Esophagus muscularis mucosa (tissue), 3 donors: ENCODE data around the gene ZNF341.

Source experiments
- CTCF ChIP-seq, 3 experiments: fragments of 200-600 bp in 2 of 3; fragments of 450-650 bp in 1 of 3; sonication (generic) in 2 of 3; IDR thresholded peaks; one replicate each; pipeline ENCODE4 v1.5.1; 2017 to 2019; ENCODE audit warnings: antibody characterized with exemption in 3 of 3, mild to moderate bottlenecking in 2 of 3, moderate library complexity in 1 of 3
- POLR2A ChIP-seq: fragments of 450-650 bp; IDR thresholded peaks from one replicate; pipeline ENCODE4 v1.6.1; 2017; ENCODE audit warnings: antibody characterized with exemption, moderate library complexity, mild to moderate bottlenecking, low read depth

DNA sequence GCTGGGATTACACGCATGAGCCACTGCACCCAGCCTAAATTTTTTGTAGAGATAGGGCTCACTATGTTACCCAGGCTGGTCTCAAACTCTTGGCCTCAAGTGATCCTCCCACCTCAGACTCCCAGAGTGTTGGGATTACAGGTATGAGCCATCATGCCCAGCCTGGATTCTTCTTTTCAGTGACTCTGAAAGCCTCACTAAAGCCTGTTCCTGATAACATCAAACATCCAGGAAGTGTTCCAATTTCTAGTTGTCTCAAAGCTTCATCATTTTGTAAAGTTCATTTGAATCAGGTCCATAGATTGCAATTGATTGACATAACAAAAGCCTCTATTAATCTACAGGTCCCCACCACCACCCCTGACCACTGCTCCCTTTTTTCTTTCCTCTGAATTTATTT is 50.1 kb downstream of the ZNF341 start:
- TF ChIP-seq CTCF (IDR thresholded peaks at IDR 0.05) (no peak), POLR2A (no peak)
